ENCODE measurements around the gene ITGB1. TPM values are rescaled to one million over a fixed set of nuclear protein-coding genes. Genes with fewer than 3 reads are reported as not detected.
"Not testable (repeated sequence)": the region's sequence is repeated elsewhere in the genome, so short reads cannot be mapped to it uniquely, and the experiment has no call there.

The ITGB1 gene
- total and polyA plus RNA-seq, 7 experiments from 2014 or later, result 26.5 to 205 (median 53.5) TPM

DNA sequence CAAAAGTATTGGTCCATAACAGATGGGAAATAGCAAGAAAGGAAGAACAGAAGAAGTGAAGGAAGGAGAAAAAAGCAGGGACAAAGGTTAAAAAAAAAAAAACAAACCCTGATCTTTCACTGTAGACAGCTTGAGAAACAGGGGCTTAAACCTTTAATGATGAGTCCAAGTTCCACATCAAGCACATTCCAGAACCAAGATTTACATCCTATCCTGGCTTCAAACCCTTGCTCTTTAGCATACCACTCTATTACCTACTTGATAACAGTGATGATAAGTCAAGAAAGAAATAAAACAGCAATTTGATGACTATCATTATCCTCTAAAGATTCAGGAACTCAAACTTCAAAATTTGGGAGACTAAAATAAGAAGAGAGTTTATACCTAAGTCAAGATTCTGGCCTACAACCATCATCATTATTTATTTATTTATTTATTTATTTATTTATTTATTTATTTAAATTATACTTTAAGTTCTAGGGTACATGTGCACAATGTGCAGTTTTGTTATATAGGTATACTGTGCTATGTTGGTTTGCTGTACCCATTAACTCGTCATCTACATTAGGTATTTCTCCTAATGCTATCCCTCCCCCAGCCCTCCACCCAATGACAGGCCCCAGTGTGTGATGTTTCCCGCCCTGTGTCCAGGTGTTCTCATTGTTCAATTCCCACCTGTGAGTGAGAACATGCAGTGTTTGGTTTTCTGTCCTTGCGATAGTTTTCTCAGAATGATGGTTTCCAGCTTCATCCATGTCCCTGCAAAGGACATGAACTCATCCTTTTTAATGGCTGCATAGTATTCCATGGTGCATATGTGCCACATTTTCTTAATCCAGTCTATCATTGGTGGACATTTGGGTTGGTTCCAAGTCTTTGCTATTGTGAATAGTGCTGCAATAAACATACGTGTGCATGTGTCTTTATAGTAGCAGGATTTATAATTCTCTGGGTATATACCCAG lies 20.1 kb upstream of the ITGB1 start:
- H3K4me3 Mint-ChIP-seq; H3K36me3 ChIP-seq (ENCODE audit: control insufficient read depth in 2 of 3, insufficient read depth in 3 of 3, low read length in 3 of 3); H3K27me3 ChIP-seq (ENCODE audit: control insufficient read depth in 2 of 2, insufficient read depth in 2 of 2, low read length in 2 of 2); POLR2A ChIA-PET; H3K9me3 Mint-ChIP-seq; ATAC-seq; H3K9me3 ChIP-seq (ENCODE audit: control insufficient read depth in 2 of 3, low read length in 3 of 3); H3K27me3 Mint-ChIP-seq; DNase-seq; intact Hi-C loops (cut with micrococcal nuclease); H3K36me3 Mint-ChIP-seq; CTCF ChIA-PET; H3K4me3 ChIP-seq (ENCODE audit: low read length); H3K27ac ChIP-seq (ENCODE audit: low read depth, low read length); H3K27ac Mint-ChIP-seq: not testable (repeated sequence)
- peaks cover 11 to 32% of the 10 kb centered on the region in 2 donors for H3K4me1 ChIP-seq (ENCODE audit: control insufficient read depth in 2 of 2, insufficient read depth in 2 of 2, low read length in 2 of 2)
- peaks cover 15 to 29% (median 23%) of the 10 kb centered on the region in 7 donors for H3K4me1 Mint-ChIP-seq

DNA sequence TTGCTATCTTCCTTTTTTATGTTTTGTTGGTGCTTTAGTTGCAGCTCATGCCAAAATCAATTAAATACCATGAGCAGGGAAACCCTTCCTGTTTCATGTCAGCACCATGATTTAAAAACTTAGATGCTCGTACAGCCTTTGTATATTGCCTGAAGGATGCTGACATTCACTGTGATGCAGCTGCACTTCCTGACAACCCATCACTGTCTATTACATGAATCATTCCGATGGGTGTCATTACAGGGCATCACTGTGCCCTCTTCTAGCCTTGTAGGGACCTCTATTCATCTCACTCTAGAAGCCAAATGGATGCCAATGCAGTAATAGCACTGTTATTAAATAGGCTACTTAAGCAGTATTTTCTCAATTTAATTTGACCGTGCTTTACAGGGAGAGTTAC lies 18.3 kb upstream of the ITGB1 start:
- Histone ChIP-seq H3K27me3 (ENCODE audit: control insufficient read depth in 2 of 2, insufficient read depth in 2 of 2, low read length in 2 of 2) (no peaks in the 10 kb centered on the region), H3K27ac (ENCODE audit: low read depth, low read length) (no peak overlapping the region), H3K9me3 (ENCODE audit: control insufficient read depth in 2 of 3, low read length in 3 of 3) (no peaks in the 10 kb centered on the region), H3K4me1 (ENCODE audit: control insufficient read depth in 2 of 2, insufficient read depth in 2 of 2, low read length in 2 of 2) (peaks cover 6 to 14% of the 10 kb centered on the region in 2 donors), H3K36me3 (ENCODE audit: control insufficient read depth in 2 of 3, insufficient read depth in 3 of 3, low read length in 3 of 3) (no peaks in the 10 kb centered on the region), H3K4me3 (ENCODE audit: low read length) (no peak overlapping the region)
- Mint-ChIP-seq H3K9me3 (peaks cover 0 to 2% (median 0%) of the 10 kb centered on the region in 11 donors), H3K4me1 (peaks cover 9 to 19% (median 13%) of the 10 kb centered on the region in 7 donors), H3K4me3 (no peak overlapping the region), H3K36me3 (no peaks in the 10 kb centered on the region), H3K27ac (no peak overlapping the region), H3K27me3 (peaks cover 0 to 5% (median 0%) of the 10 kb centered on the region in 5 donors)
- no peak for DNase-seq
- CTCF ChIA-PET, result no interaction called here
- intact Hi-C loops (cut with micrococcal nuclease), result no loop called here
- no peak for ATAC-seq
- POLR2A ChIA-PET, result interaction anchor here (0.7 kb wide), 2 partner anchors 12 to 166 kb away, joined by 3 to 4 read pairs; no protein-coding TSS in a partner anchor

DNA sequence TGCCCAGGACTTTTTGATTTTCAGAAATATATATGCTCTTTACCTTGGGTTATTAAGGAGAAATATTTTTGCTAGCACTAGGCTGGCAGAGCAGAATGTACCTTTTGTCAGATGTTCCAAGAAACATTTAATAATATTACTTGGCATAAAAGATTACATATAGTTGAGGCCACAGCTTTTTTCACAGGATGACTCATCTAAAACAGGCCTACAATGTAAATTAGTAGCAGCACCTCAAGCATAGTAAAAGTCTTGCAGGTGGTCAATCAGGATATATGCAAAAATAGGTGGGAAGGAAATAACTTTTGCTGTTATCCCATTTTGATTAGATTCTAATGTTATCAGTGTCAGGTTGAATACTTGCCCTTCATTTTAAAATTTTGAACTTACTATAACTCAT lies 14.9 kb upstream of the ITGB1 start:
- intact Hi-C loops (cut with micrococcal nuclease), result no loop called here
- ChIA-PET CTCF (no interaction called here), POLR2A (interaction anchor here (1.5 kb wide), 1 partner anchor 13 kb away, joined by 4 read pairs; no protein-coding TSS in a partner anchor)
- Histone ChIP-seq H3K9me3 (ENCODE audit: control insufficient read depth in 2 of 3, low read length in 3 of 3) (no peaks in the 10 kb centered on the region), H3K27me3 (ENCODE audit: control insufficient read depth in 2 of 2, insufficient read depth in 2 of 2, low read length in 2 of 2) (no peaks in the 10 kb centered on the region), H3K27ac (ENCODE audit: low read depth, low read length) (no peak overlapping the region), H3K36me3 (ENCODE audit: control insufficient read depth in 2 of 3, insufficient read depth in 3 of 3, low read length in 3 of 3) (no peaks in the 10 kb centered on the region), H3K4me3 (ENCODE audit: low read length) (no peak overlapping the region), H3K4me1 (ENCODE audit: control insufficient read depth in 2 of 2, insufficient read depth in 2 of 2, low read length in 2 of 2) (no peaks in the 10 kb centered on the region)
- DNase-seq, result no peak
- Mint-ChIP-seq H3K36me3 (no peaks in the 10 kb centered on the region), H3K4me1 (peaks cover 0 to 6% (median 0%) of the 10 kb centered on the region in 7 donors), H3K27me3 (peaks cover 0 to 6% (median 0%) of the 10 kb centered on the region in 5 donors), H3K4me3 (no peak overlapping the region), H3K9me3 (no peaks in the 10 kb centered on the region), H3K27ac (peak overlapping the region in 1 of 9 donors; percentile 23)
- no peak for ATAC-seq

DNA sequence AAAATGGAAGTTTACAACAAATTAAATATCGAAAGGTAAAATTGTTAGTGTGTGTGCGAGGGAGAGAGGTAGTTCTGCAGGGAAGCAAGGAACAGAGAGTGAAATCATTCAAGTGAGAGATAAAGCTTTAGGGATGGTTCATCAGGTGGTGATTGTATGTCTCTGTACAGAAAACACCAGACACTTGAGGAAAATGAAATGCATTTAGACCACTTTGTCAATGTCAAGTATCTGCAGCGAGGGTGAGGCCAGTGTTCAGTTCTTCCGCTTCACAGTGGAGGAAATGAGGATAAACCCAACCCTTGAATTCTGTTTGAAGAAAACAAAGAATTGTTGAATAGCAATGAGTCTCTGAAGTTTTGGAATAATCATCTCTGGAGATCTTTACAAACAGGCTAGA lies 14.4 kb upstream of the ITGB1 start:
- ChIA-PET CTCF (no interaction called here), POLR2A (interaction anchor here (1.5 kb wide), 1 partner anchor 13 kb away, joined by 4 read pairs; no protein-coding TSS in a partner anchor)
- Mint-ChIP-seq H3K4me3 (no peak overlapping the region), H3K27me3 (peaks cover 0 to 4% (median 0%) of the 10 kb centered on the region in 5 donors), H3K36me3 (no peaks in the 10 kb centered on the region), H3K4me1 (peaks cover 0 to 6% (median 0%) of the 10 kb centered on the region in 7 donors), H3K27ac (peak overlapping the region in 1 of 9 donors; percentile 17), H3K9me3 (no peaks in the 10 kb centered on the region)
- H3K9me3 ChIP-seq (ENCODE audit: control insufficient read depth in 2 of 3, low read length in 3 of 3), result no peaks in the 10 kb centered on the region
- no peaks in the 10 kb centered on the region for H3K4me1 ChIP-seq (ENCODE audit: control insufficient read depth in 2 of 2, insufficient read depth in 2 of 2, low read length in 2 of 2)
- intact Hi-C loops (cut with micrococcal nuclease), result no loop called here
- H3K27me3 ChIP-seq (ENCODE audit: control insufficient read depth in 2 of 2, insufficient read depth in 2 of 2, low read length in 2 of 2), result no peaks in the 10 kb centered on the region
- no peak overlapping the region for H3K4me3 ChIP-seq (ENCODE audit: low read length)
- DNase-seq (no peak), ATAC-seq (no peak)
- H3K36me3 ChIP-seq (ENCODE audit: control insufficient read depth in 2 of 3, insufficient read depth in 3 of 3, low read length in 3 of 3), result no peaks in the 10 kb centered on the region
- no peak overlapping the region for H3K27ac ChIP-seq (ENCODE audit: low read depth, low read length)

DNA sequence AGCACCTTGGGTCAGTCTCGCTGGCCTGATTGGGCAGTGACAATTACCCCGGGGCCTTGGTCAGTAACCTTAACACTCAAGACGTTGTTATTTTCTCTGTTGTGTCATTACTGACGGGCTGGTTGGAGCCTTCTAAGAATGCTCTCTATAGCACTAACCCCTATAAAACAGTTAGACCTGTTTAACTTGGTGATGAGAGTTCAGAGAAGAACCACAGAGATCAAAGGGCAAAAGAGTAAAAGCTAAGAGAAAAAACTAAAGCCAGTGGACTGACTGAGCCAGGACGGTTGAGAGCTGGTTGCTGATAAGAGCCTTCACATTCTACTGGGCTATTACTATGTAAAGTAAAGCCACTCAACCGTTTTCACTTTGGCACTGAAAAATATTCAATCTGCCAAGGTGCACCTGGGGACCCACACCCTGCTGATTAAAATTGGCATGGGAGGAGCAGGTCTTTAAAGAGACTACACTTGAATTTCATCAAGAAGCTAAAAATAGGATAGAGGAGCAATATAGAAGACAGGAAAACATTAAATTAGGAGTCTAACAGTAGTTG lies 13.6 kb upstream of the ITGB1 start:
- no peak overlapping the region for H3K4me3 Mint-ChIP-seq
- peaks cover 0 to 6% (median 0%) of the 10 kb centered on the region in 7 donors for H3K4me1 Mint-ChIP-seq
- no peak for ATAC-seq
- H3K27me3 Mint-ChIP-seq, result peaks cover 0 to 5% (median 0%) of the 10 kb centered on the region in 5 donors
- intact Hi-C loops (cut with micrococcal nuclease), result loop anchor here in 1 of 2 donors (1.0 kb wide), 1 partner anchor 12 kb away; no protein-coding TSS in a partner anchor
- Histone ChIP-seq H3K36me3 (ENCODE audit: control insufficient read depth in 2 of 3, insufficient read depth in 3 of 3, low read length in 3 of 3) (no peaks in the 10 kb centered on the region), H3K27me3 (ENCODE audit: control insufficient read depth in 2 of 2, insufficient read depth in 2 of 2, low read length in 2 of 2) (no peaks in the 10 kb centered on the region), H3K27ac (ENCODE audit: low read depth, low read length) (no peak overlapping the region), H3K9me3 (ENCODE audit: control insufficient read depth in 2 of 3, low read length in 3 of 3) (no peaks in the 10 kb centered on the region), H3K4me1 (ENCODE audit: control insufficient read depth in 2 of 2, insufficient read depth in 2 of 2, low read length in 2 of 2) (no peaks in the 10 kb centered on the region), H3K4me3 (ENCODE audit: low read length) (no peak overlapping the region)
- DNase-seq, result no peak
- CTCF ChIA-PET, result no interaction called here
- POLR2A ChIA-PET, result interaction anchor here (1.1 to 1.5 kb wide), 2 partner anchors 11 to 12 kb away, joined by 3 to 4 read pairs; no protein-coding TSS in a partner anchor
- peak overlapping the region in 1 of 9 donors; percentile 7 for H3K27ac Mint-ChIP-seq
- H3K9me3 Mint-ChIP-seq, result no peaks in the 10 kb centered on the region
- H3K36me3 Mint-ChIP-seq, result no peaks in the 10 kb centered on the region

DNA sequence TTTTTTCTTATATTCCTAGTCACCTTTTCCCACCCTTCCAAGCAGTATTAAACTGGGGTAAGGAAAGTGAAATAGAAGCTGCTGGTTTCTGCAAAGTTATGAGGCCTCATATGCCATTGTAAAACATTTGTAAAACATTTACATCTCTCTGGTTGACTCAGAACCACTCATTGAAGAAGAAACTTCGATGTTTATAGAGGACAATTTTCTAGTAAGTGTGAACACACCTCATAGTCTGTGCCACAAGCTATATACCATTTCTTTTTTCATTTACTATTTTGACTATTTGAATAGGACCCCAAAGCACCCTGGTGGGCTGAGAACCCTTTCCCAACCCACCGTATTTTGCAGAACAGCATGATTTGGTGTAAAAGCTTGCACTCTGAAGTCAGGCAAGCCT lies 12.9 kb upstream of the ITGB1 start:
- DNase-seq (no peak), ATAC-seq (no peak)
- no peak overlapping the region for H3K4me3 ChIP-seq (ENCODE audit: low read length)
- Mint-ChIP-seq H3K9me3 (peaks cover 0 to 1% (median 0%) of the 10 kb centered on the region in 11 donors), H3K4me1 (peaks cover 0 to 6% (median 0%) of the 10 kb centered on the region in 7 donors), H3K27ac (no peak overlapping the region), H3K36me3 (peaks cover 0 to 4% (median 0%) of the 10 kb centered on the region in 5 donors), H3K4me3 (no peak overlapping the region), H3K27me3 (peaks cover 0 to 9% (median 0%) of the 10 kb centered on the region in 5 donors)
- no peak overlapping the region for H3K27ac ChIP-seq (ENCODE audit: low read depth, low read length)
- H3K9me3 ChIP-seq (ENCODE audit: control insufficient read depth in 2 of 3, low read length in 3 of 3), result no peaks in the 10 kb centered on the region
- ChIA-PET POLR2A (interaction anchor here (1.1 kb wide), 1 partner anchor 12 kb away, joined by 3 read pairs; no protein-coding TSS in a partner anchor), CTCF (no interaction called here)
- H3K4me1 ChIP-seq (ENCODE audit: control insufficient read depth in 2 of 2, insufficient read depth in 2 of 2, low read length in 2 of 2), result no peaks in the 10 kb centered on the region
- H3K36me3 ChIP-seq (ENCODE audit: control insufficient read depth in 2 of 3, insufficient read depth in 3 of 3, low read length in 3 of 3), result no peaks in the 10 kb centered on the region
- H3K27me3 ChIP-seq (ENCODE audit: control insufficient read depth in 2 of 2, insufficient read depth in 2 of 2, low read length in 2 of 2), result no peaks in the 10 kb centered on the region
- intact Hi-C loops (cut with micrococcal nuclease), result loop anchor here in 1 of 2 donors (1.0 kb wide), 1 partner anchor 12 kb away; no protein-coding TSS in a partner anchor

Data from naive thymus-derived CD4-positive, alpha-beta T cell (primary cell).